Measurements from ENCODE around the gene CCNDBP1.

The CCNDBP1 gene

DNA sequence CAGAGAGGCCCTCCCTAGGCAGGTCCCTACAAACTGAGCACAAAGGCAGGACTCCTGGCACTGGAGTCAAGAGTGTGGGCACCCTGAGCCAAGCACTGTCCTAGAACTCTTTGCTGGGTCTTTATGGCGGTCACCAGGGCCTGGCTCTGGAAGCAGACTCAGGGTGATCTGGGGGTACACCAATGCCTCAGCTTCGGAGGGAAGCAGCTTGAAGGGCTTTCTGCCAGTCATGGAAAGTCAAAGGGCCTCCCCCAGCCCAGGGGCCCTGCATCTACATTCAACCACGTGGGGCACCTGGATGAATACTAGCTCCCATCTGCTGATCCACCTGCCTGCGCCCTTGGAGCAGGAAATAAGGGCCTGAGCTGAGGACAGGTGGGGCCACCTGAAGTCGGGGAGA, 28.3 kb downstream of the CCNDBP1 start:
- Histone ChIP-seq H4K20me1 (ENCODE audit: insufficient read depth, low read length) (no peaks in the 10 kb centered on the region), H3K27ac (ENCODE audit: low read length) (no peak overlapping the region), H3K4me3 (ENCODE audit: low read length) (no peak overlapping the region), H3K79me2 (ENCODE audit: low read length) (no peaks in the 10 kb centered on the region), H3K9ac (ENCODE audit: low read length) (no peak overlapping the region), H2AFZ (ENCODE audit: low read depth, low read length) (no peak overlapping the region), H3K27me3 (ENCODE audit: low read depth, low read length) (no peaks in the 10 kb centered on the region), H3K36me3 (replicated peaks; ENCODE audit: low read depth, low read length) (no peaks in the 10 kb centered on the region), H3K9me3 (ENCODE audit: insufficient read depth, low read length) (no peaks in the 10 kb centered on the region), H3K4me2 (ENCODE audit: low read length) (no peak overlapping the region), H3K4me1 (ENCODE audit: low read length) (no peaks in the 10 kb centered on the region)
- TF ChIP-seq EZH2phosphoT487 (IDR thresholded peaks at IDR 0.05; ENCODE audit: low read depth), result no peak

DNA sequence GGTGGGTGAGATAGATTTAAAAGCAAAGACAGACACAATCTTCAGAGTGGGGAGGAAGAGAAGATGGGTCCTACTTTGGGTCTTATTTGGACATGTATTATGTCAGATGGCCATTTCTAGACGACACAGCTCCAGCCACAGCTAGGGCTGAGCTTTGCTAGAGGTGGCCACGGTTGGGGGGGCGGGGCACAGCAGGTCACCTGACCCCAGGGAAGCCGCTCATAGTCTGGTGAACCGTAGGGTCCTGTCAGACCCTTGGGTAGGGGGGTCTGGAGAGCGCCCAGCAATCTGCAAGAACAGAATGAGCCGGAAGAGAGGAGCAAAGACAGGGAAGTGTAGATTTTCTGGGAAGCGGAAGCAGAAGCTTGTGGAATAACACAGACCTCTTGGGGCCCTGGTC, 29.0 kb downstream of the CCNDBP1 start:
- no peaks in the 10 kb centered on the region for H3K4me1 ChIP-seq (ENCODE audit: low read length)
- no peak overlapping the region for H3K27ac ChIP-seq (ENCODE audit: low read length)
- H3K9ac ChIP-seq (ENCODE audit: low read length), result no peak overlapping the region
- no peaks in the 10 kb centered on the region for H3K27me3 ChIP-seq (ENCODE audit: low read depth, low read length)
- TF ChIP-seq, protein P1, sequence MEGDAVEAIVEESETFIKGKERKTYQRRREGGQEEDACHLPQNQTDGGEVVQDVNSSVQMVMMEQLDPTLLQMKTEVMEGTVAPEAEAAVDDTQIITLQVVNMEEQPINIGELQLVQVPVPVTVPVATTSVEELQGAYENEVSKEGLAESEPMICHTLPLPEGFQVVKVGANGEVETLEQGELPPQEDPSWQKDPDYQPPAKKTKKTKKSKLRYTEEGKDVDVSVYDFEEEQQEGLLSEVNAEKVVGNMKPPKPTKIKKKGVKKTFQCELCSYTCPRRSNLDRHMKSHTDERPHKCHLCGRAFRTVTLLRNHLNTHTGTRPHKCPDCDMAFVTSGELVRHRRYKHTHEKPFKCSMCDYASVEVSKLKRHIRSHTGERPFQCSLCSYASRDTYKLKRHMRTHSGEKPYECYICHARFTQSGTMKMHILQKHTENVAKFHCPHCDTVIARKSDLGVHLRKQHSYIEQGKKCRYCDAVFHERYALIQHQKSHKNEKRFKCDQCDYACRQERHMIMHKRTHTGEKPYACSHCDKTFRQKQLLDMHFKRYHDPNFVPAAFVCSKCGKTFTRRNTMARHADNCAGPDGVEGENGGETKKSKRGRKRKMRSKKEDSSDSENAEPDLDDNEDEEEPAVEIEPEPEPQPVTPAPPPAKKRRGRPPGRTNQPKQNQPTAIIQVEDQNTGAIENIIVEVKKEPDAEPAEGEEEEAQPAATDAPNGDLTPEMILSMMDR (IDR thresholded peaks at IDR 0.05; ENCODE audit: low read depth, low read length), result no peak
- TF ChIP-seq EZH2phosphoT487 (IDR thresholded peaks at IDR 0.05; ENCODE audit: low read depth), result no peak
- H3K36me3 ChIP-seq (replicated peaks; ENCODE audit: low read depth, low read length), result no peaks in the 10 kb centered on the region
- H3K79me2 ChIP-seq (ENCODE audit: low read length), result no peaks in the 10 kb centered on the region
- no peak overlapping the region for H3K4me2 ChIP-seq (ENCODE audit: low read length)
- H3K4me3 ChIP-seq (ENCODE audit: low read length), result no peak overlapping the region
- H4K20me1 ChIP-seq (ENCODE audit: insufficient read depth, low read length), result no peaks in the 10 kb centered on the region
- no peak overlapping the region for H2AFZ ChIP-seq (ENCODE audit: low read depth, low read length)
- H3K9me3 ChIP-seq (ENCODE audit: insufficient read depth, low read length), result no peaks in the 10 kb centered on the region

DNA sequence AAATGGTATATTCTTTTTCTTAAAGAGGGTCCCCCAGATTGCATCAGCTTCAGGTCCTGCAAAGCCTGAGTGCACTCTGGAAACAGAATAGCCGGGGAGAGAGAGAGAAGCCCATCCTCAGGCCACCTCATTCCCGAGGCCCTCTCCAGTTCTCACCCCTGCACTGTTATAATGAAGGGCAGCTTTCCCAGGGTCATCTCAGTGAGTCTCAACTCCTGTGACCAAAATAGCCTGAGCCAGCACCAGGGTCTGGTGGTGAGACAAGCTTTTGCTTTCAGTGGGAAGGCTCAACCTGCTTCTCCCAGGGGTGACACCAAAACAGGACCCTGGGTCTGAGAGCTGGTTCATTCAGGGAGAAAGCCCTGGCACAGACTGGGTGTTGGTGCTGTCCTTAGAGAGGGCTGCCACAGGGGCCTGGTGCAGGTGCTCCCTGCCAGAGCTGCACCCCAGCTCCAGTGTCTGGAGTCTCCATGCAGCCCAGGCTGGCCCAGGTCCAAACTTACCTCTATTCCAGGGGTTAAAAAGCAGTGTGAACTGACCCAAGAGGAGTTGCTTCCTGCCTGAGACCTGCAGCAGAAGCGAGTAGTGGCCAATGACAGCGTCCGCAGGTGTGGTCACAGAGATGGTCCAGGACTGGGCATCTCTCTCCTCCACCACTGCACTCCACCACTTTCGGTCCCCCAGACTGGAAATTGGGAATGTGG, 29.5 kb downstream of the CCNDBP1 start:
- Histone ChIP-seq H3K36me3 (replicated peaks; ENCODE audit: low read depth, low read length) (no peaks in the 10 kb centered on the region), H3K4me3 (ENCODE audit: low read length) (no peak overlapping the region), H3K27ac (ENCODE audit: low read length) (no peak overlapping the region), H2AFZ (ENCODE audit: low read depth, low read length) (no peak overlapping the region), H3K9ac (ENCODE audit: low read length) (no peak overlapping the region), H3K4me1 (ENCODE audit: low read length) (no peaks in the 10 kb centered on the region), H4K20me1 (ENCODE audit: insufficient read depth, low read length) (no peaks in the 10 kb centered on the region), H3K4me2 (ENCODE audit: low read length) (no peak overlapping the region), H3K27me3 (ENCODE audit: low read depth, low read length) (no peaks in the 10 kb centered on the region), H3K79me2 (ENCODE audit: low read length) (no peaks in the 10 kb centered on the region), H3K9me3 (ENCODE audit: insufficient read depth, low read length) (no peaks in the 10 kb centered on the region)
- no peak for TF ChIP-seq EZH2phosphoT487 (IDR thresholded peaks at IDR 0.05; ENCODE audit: low read depth)
- TF ChIP-seq, protein P1 (IDR thresholded peaks at IDR 0.05; ENCODE audit: low read depth, low read length), result no peak

DNA sequence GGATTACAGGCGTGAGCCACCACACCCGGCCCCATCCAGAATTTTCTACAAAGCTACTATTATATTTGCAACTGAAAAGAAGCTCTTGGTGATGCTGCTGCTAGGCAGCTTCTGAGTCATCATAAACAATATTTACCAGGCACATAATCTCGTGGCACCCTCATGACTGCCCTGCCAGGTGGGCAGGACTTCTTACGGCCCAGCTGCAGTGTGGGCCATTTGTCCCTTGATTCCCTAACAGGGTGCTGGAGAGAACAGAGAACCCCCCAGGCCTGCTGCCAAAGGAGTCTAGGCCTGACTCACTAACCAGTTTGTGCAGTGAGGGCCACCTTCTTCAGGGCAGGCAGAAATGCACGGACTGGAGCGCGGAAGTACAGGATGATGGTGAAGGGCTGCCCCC, 30.8 kb downstream of the CCNDBP1 start:
- H3K27ac ChIP-seq (ENCODE audit: low read length), result no peak overlapping the region
- H4K20me1 ChIP-seq (ENCODE audit: insufficient read depth, low read length), result no peaks in the 10 kb centered on the region
- no peaks in the 10 kb centered on the region for H3K36me3 ChIP-seq (replicated peaks; ENCODE audit: low read depth, low read length)
- no peaks in the 10 kb centered on the region for H3K9me3 ChIP-seq (ENCODE audit: insufficient read depth, low read length)
- H3K4me3 ChIP-seq (ENCODE audit: low read length), result no peak overlapping the region
- TF ChIP-seq, protein P1 (IDR thresholded peaks at IDR 0.05; ENCODE audit: low read depth, low read length), result no peak
- no peak for TF ChIP-seq EZH2phosphoT487 (IDR thresholded peaks at IDR 0.05; ENCODE audit: low read depth)
- no peak overlapping the region for H2AFZ ChIP-seq (ENCODE audit: low read depth, low read length)
- H3K4me1 ChIP-seq (ENCODE audit: low read length), result no peaks in the 10 kb centered on the region
- no peak overlapping the region for H3K9ac ChIP-seq (ENCODE audit: low read length)
- H3K4me2 ChIP-seq (ENCODE audit: low read length), result no peak overlapping the region
- no peaks in the 10 kb centered on the region for H3K27me3 ChIP-seq (ENCODE audit: low read depth, low read length)
- H3K79me2 ChIP-seq (ENCODE audit: low read length), result no peaks in the 10 kb centered on the region

Measured in OCI-LY3 (cell line).